ENCODE measurements around the gene SASS6.

DNA sequence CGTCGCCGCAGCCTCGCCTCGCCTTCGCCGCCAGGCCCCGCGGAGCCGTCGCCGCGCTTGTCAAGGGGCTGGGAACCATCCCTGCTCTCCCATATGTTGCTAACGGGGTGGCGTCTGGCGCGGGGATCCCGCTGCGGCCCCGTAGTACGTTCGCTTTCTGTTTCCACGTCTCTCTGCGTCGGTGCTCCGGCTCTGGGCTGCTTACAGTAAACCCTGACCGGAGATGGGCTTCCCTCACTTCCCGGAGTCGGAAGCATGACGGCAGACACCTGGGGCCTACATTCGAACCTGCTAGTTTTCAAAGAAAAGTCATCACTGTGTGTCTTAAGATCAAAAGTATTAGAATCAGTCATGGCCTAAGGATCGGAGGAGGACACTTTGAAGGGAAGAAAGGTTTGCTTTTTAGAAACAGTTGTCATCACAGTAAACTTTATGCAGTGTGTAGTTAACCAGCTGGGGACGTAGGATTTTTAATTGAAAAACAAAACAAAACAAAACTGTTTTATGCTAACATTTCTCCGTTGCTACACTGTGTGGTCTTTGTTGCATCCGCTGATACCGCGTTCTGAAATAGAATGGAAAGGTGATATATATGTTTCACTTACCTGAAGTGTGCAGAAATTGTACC is 94.0 kb downstream of the SASS6 start:
- TF ChIP-seq, protein P1, sequence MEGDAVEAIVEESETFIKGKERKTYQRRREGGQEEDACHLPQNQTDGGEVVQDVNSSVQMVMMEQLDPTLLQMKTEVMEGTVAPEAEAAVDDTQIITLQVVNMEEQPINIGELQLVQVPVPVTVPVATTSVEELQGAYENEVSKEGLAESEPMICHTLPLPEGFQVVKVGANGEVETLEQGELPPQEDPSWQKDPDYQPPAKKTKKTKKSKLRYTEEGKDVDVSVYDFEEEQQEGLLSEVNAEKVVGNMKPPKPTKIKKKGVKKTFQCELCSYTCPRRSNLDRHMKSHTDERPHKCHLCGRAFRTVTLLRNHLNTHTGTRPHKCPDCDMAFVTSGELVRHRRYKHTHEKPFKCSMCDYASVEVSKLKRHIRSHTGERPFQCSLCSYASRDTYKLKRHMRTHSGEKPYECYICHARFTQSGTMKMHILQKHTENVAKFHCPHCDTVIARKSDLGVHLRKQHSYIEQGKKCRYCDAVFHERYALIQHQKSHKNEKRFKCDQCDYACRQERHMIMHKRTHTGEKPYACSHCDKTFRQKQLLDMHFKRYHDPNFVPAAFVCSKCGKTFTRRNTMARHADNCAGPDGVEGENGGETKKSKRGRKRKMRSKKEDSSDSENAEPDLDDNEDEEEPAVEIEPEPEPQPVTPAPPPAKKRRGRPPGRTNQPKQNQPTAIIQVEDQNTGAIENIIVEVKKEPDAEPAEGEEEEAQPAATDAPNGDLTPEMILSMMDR (IDR thresholded peaks at IDR 0.05; ENCODE audit: borderline replicate concordance, extremely low read depth, low read length, poor library complexity, severe bottlenecking): no peak
- TF ChIP-seq EZH2 (IDR thresholded peaks at IDR 0.05; ENCODE audit: borderline replicate concordance, low read depth, low read length, severe bottlenecking): no peak

All from DND-41 (cell line).